K562 (cell line): Measurements from ENCODE around the gene MLYCD. TPM values are rescaled to one million over a fixed set of nuclear protein-coding genes. Genes with fewer than 3 reads are reported as not detected.

Experiments used
- ATAC-seq: fragments of 200-7000 bp; cut with Tn5 transposase; 3 replicates; pipeline ENCODE4 v1.9.1; 2020; ENCODE audit warnings: moderate library complexity
- BruUV-seq: library from RNA; stranded (reverse); fragments of 400-500 nt; replicated peaks from 2 replicates; lab custom pipeline; 2021; lab: Mats Ljungman, UMichigan
- CTCF ChIA-PET: fragments of 300-600 bp; formaldehyde crosslinking; extraction: SDS; loops from one replicate; lab custom pipeline; 2021; ENCODE audit warnings: low intra/inter-chr PET ratio; lab: Yijun Ruan, JAX
- POLR2A ChIA-PET: fragments of 300-600, 350-650 bp; sonication (Branson Sonifier 250); formaldehyde crosslinking; extraction: SDS; loops from one replicate; lab custom pipeline; 2021; ENCODE audit warnings: antibody characterized with exemption, inconsistent platforms; lab: Yijun Ruan, JAX
- DNase-seq, 4 experiments: peaks; one replicate each; pipeline versions ENCODE4 v3.0.0 to v3.0.0-alpha.2; 2011 to 2018; ENCODE audit warnings: low spot score in 3 of 4, mixed read lengths in 3 of 4; ENCODE audit errors: extremely low read depth in 1 of 4
- FAIRE-seq: peaks from 2 replicates; lab custom pipeline; 2011; peaks lifted over from hg19 to GRCh38; lab: Jason Lieb, UNC
- H2AFZ ChIP-seq: 2 replicates; pipeline ENCODE4 v1.6.0; 2011; ENCODE audit warnings: low read depth, low read length, control low read depth, inconsistent platforms
- H3K27ac ChIP-seq: fragments of 200-600 bp; 3 replicates; pipeline ENCODE4 v1.8.0; 2011; ENCODE audit warnings: low read depth, mild to moderate bottlenecking, control low read depth, inconsistent platforms, low read length, moderate library complexity, mixed read lengths; ENCODE audit errors: extremely low read depth
- H3K27me3 ChIP-seq, 2 experiments: fragments of 300-600 bp in 1 of 2; 2 replicates in 1 of 2; 3 replicates in 1 of 2; pipeline versions ENCODE4 v1.6.0 to v1.8.0; 2011; ENCODE audit warnings: inconsistent platforms in 2 of 2, low read length in 2 of 2, mild to moderate bottlenecking in 1 of 2, mixed read lengths in 1 of 2, moderate library complexity in 1 of 2; ENCODE audit not compliant: control insufficient read depth in 2 of 2, insufficient read depth in 2 of 2
- H3K36me3 ChIP-seq: fragments of 300-600 bp; 3 replicates; pipeline ENCODE4 v1.8.0; 2011; ENCODE audit warnings: mild to moderate bottlenecking, low read length, inconsistent platforms; ENCODE audit not compliant: control insufficient read depth, insufficient read depth
- H3K4me1 ChIP-seq, 2 experiments: fragments of 200-600 bp in 1 of 2; replicated peaks in 1 of 2; 2 replicates in 1 of 2; 3 replicates in 1 of 2; pipeline versions ENCODE4 v1.5.1 to v1.8.0; 2011; ENCODE audit warnings: inconsistent platforms in 2 of 2, low read length in 2 of 2, mild to moderate bottlenecking in 1 of 2, mixed read lengths in 1 of 2, moderate library complexity in 1 of 2; ENCODE audit not compliant: control insufficient read depth in 2 of 2, insufficient read depth in 2 of 2
- H3K4me2 ChIP-seq: 2 replicates; pipeline ENCODE4 v1.6.1; 2011; ENCODE audit warnings: low read length, control low read depth, inconsistent platforms, mixed read lengths; ENCODE audit not compliant: insufficient read depth
- H3K4me3 ChIP-seq: fragments of 200-600 bp; sonication (generic), shearing (Covaris generic); 2 replicates; pipeline ENCODE4 v1.5.1; 2016; ENCODE audit warnings: control low read depth, inconsistent platforms
- H3K79me2 ChIP-seq: fragments of 200-600 bp; 3 replicates; pipeline ENCODE4 v1.8.0; 2011; ENCODE audit warnings: low read length, inconsistent platforms; ENCODE audit not compliant: control insufficient read depth, insufficient read depth
- H3K9ac ChIP-seq, 2 experiments: 2 replicates each; pipeline versions ENCODE4 v1.6.0 to v1.6.1; 2011; ENCODE audit warnings: low read depth in 2 of 2, low read length in 2 of 2, control low read depth in 1 of 2, inconsistent platforms in 1 of 2, mild to moderate bottlenecking in 1 of 2, mixed read lengths in 1 of 2; ENCODE audit not compliant: insufficient read depth in 1 of 2
- H3K9me1 ChIP-seq: one replicate; pipeline ENCODE4 v1.6.0; 2011; ENCODE audit warnings: inconsistent platforms, mild to moderate bottlenecking, low read length, moderate library complexity; ENCODE audit not compliant: control insufficient read depth, insufficient read depth
- H3K9me3 ChIP-seq: replicated peaks from 2 replicates; pipeline ENCODE4 v1.5.1; 2011; ENCODE audit warnings: low read depth, low read length, inconsistent platforms; ENCODE audit not compliant: control insufficient read depth, insufficient read depth
- H4K20me1 ChIP-seq: replicated peaks from 2 replicates; pipeline ENCODE4 v1.6.1; 2011; ENCODE audit warnings: low read length, inconsistent platforms, mixed read lengths; ENCODE audit not compliant: control insufficient read depth, insufficient read depth
- COPS2 ChIP-seq: fragments of 450-650 bp; conservative IDR thresholded peaks from 2 replicates; pipeline ENCODE4 v1.6.1; 2016; ENCODE audit warnings: mild to moderate bottlenecking, moderate library complexity
- GTF2B ChIP-seq: IDR thresholded peaks from 2 replicates; pipeline ENCODE4 v1.6.1; 2011; ENCODE audit not compliant: insufficient read length; ENCODE audit errors: extremely low read depth
- MLX ChIP-seq, 2 experiments: fragments of 450-650 bp in 1 of 2; sonication (generic) in 1 of 2; formaldehyde crosslinking; conservative IDR thresholded peaks; 2 replicates each; pipeline versions ENCODE4 v1.4.0 to v1.8.1; 2020 to 2022; ENCODE audit warnings: mild to moderate bottlenecking in 1 of 2, missing genetic modification reagents in 1 of 2
- NCOA1 ChIP-seq: fragments of 450-650 bp; IDR thresholded peaks from 2 replicates; pipeline ENCODE4 v1.6.1; 2016; ENCODE audit warnings: low read depth
- NR2C1 ChIP-seq, 2 experiments: fragments of 450-650 bp; IDR thresholded peaks; 2 replicates each; pipeline ENCODE4 v1.6.1; 2017; ENCODE audit warnings: mild to moderate bottlenecking in 2 of 2, antibody characterized with exemption in 1 of 2, inconsistent platforms in 1 of 2, missing compliant biosample characterization in 1 of 2, missing genetic modification characterization in 1 of 2
- PBX2 ChIP-seq, 2 experiments: IDR thresholded peaks in 1 of 2; conservative IDR thresholded peaks in 1 of 2; 2 replicates each; pipeline ENCODE4 v1.6.1; 2016; ENCODE audit warnings: low read depth in 2 of 2, mild to moderate bottlenecking in 1 of 2, missing compliant biosample characterization in 1 of 2, missing genetic modification characterization in 1 of 2, moderate library complexity in 1 of 2
- RBM14 ChIP-seq: fragments of 200-400 bp; formaldehyde crosslinking; IDR thresholded peaks from 2 replicates; pipeline ENCODE4 v1.6.1; 2018; ENCODE audit warnings: low read depth, mild to moderate bottlenecking, low read length, moderate library complexity, borderline replicate concordance; ENCODE audit not compliant: insufficient read depth
- RBM34 ChIP-seq: fragments of 200-400 bp; formaldehyde crosslinking; IDR thresholded peaks from 2 replicates; pipeline ENCODE4 v1.6.1; 2018; ENCODE audit warnings: low read length, borderline replicate concordance; ENCODE audit not compliant: insufficient read depth
- TFE3 ChIP-seq: fragments of 450-650 bp; formaldehyde crosslinking; IDR thresholded peaks from 2 replicates; pipeline ENCODE4 v1.4.0; 2020; ENCODE audit warnings: mild to moderate bottlenecking, mixed read lengths
- XRCC3 ChIP-seq: fragments of 450-650 bp; IDR thresholded peaks from 2 replicates; pipeline ENCODE4 v1.6.1; 2017; ENCODE audit warnings: mild to moderate bottlenecking, moderate library complexity
- XRCC5 ChIP-seq: fragments of 200-400 bp; formaldehyde crosslinking; IDR thresholded peaks from 2 replicates; pipeline ENCODE4 v1.6.1; 2017; ENCODE audit warnings: low read depth, mild to moderate bottlenecking, low read length
- ZEB2 ChIP-seq: fragments of 450-650 bp; IDR thresholded peaks from 2 replicates; pipeline ENCODE4 v1.6.1; 2016
- ZNF277 ChIP-seq: fragments of 250-450 bp; sonication (Bioruptor Pico); IDR thresholded peaks from 2 replicates; pipeline ENCODE4 v1.8.0; 2022; ENCODE audit warnings: inconsistent platforms, mild to moderate bottlenecking, moderate library complexity, borderline replicate concordance
- WGBS: fragments of 100-300 bp; shearing (Covaris generic); methylation state at CpG from one replicate; pipeline ENCODE4 v1.1.6; 2016; ENCODE audit warnings: low coverage, mixed read lengths; ENCODE audit not compliant: insufficient coverage; ENCODE audit errors: missing lambda C conversion rate; 5-methylcytosine and 5-hydroxymethylcytosine counted together
- in situ Hi-C: fragments of 300-500 bp; cut with MboI; formaldehyde crosslinking; loops from 4 replicates; pipeline ENCODE4 v1.15.0; 2018; ENCODE audit warnings: inconsistent platforms, mixed read lengths
- intact Hi-C: fragments of 100-400 bp; cut with micrococcal nuclease; formaldehyde crosslinking; loops from 2 replicates; pipeline ENCODE4 v1.14.2; 2022
- polyA plus RNA-seq, 8 experiments: library from polyadenylated mRNA; depleted of rRNA in 4 of 8; stranded (reverse) in 5 of 8; unstranded in 3 of 8; fragments of >200 nt; fragmentation: Nextera tagmentation in 2 of 8; fragmentation: Illumina TruSeq in 1 of 8; extraction: Ambion mirVana in 2 of 8; extraction: Trizol in 1 of 8; gene quantifications; 2 replicates each; pipeline versions ENCODE4 v1.2.1 to v1.2.3, GENCODE V29; 2011 to 2014; ENCODE audit warnings: inconsistent platforms in 1 of 8, missing spikeins in 1 of 8
- total RNA-seq, 7 experiments: library from RNA; depleted of rRNA in 6 of 7; stranded (reverse); fragments of >200 nt in 6 of 7; fragmentation: Illumina TruSeq in 2 of 7; extraction: Trizol in 2 of 7; gene quantifications; 2 replicates each; pipeline versions ENCODE4 v1.2.1 to v1.2.3, GENCODE V29; 2011 to 2021; ENCODE audit warnings: low replicate concordance in 1 of 7

The MLYCD gene
- total and polyA plus RNA-seq, 9 of the 15 experiments (the other 6 are each of a cell fraction or from before 2014, with no cell fraction given) = 0.15 to 2.0 (median 1.0) TPM

GRCh38 chr16:83929811-83930555 is 31.1 kb downstream of the MLYCD start:
- ATAC-seq (no peak), DNase-seq (no peak), FAIRE-seq (peak; percentile 26)
- no peaks in the 10 kb centered on the region for H3K9me3 ChIP-seq
- H3K4me3 ChIP-seq = no peak overlapping the region
- H3K27ac ChIP-seq = no peak overlapping the region
- no TSS peak for BruUV-seq
- in situ Hi-C loops (no loop called here), intact Hi-C loops (loop anchor here (10.0 kb wide), 1 partner anchor 105 kb away; no protein-coding TSS in a partner anchor)
- ChIA-PET POLR2A (interaction anchor here (1.1 to 1.3 kb wide), 3 partner anchors 17 to 24 kb away, joined by 3 to 5 read pairs (median 3); partner anchors contain the start of gene OSGIN1), CTCF (no interaction called here)
- H3K9ac ChIP-seq = no peak overlapping the region; a peak in 1 of 4 replicates
- H3K9me1 ChIP-seq = no peaks in the 10 kb centered on the region
- WGBS = 2% methylated on average over 17 of the region's 17 CpGs
- peaks cover 0 to 43% of the 10 kb centered on the region in 2 experiments; a peak in 2 of 5 replicates for H3K4me1 ChIP-seq
- H3K4me2 ChIP-seq = no peak overlapping the region
- H4K20me1 ChIP-seq = peaks cover 17% of the 10 kb centered on the region
- H3K79me2 ChIP-seq = no peaks in the 10 kb centered on the region
- H3K36me3 ChIP-seq = no peaks in the 10 kb centered on the region
- H2AFZ ChIP-seq = no peak overlapping the region
- peaks cover 64 to 93% of the 10 kb centered on the region in 2 experiments for H3K27me3 ChIP-seq
- TF ChIP-seq ZEB2 = no peak
- TF ChIP-seq TFE3 (CRISPR knock-in tag) = no peak
- no peak for TF ChIP-seq ZNF277 (CRISPR knock-in tag)
- TF ChIP-seq XRCC3 = no peak
- no peak for TF ChIP-seq MLX (CRISPR knock-in tag; conservative IDR thresholded peaks at IDR 0.05)
- TF ChIP-seq RBM34 = no peak
- TF ChIP-seq COPS2 = no peak
- no peak for TF ChIP-seq RBM14
- no peak for TF ChIP-seq NCOA1
- TF ChIP-seq NR2C1 (IDR thresholded peaks at IDR 0.05) = no peak
- no peak for TF ChIP-seq NR2C1 (tag; IDR thresholded peaks at IDR 0.05)
- TF ChIP-seq PBX2 (CRISPR knock-in tag; IDR thresholded peaks at IDR 0.05; ENCODE audit: low read depth) = no peak
- no peak for TF ChIP-seq PBX2 (tag; conservative IDR thresholded peaks at IDR 0.05; ENCODE audit: low read depth)
- TF ChIP-seq GTF2B = no peak
- TF ChIP-seq XRCC5 = no peak
